ENCODE data around the gene GUCA2A.

Gene GUCA2A

DNA sequence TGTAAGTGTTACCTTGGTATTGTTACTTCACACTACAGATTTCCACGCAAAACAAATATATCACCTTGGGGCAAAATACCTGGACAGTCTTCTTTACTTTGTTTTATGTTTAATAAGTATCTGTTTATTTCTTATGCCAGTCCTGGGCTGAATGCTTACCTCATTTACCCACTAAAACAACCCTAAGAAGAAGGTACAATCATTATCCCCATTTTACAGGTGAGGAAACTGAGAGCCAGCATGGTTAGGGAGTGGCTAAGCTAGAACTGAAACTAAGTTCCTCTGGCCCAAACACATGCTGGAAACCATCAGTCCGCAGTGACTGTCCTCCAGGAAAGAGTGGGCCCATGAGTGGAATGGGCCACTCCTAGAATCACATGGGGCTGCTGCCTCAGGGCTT, 24.4 kb downstream of the GUCA2A start:
- no peak overlapping the region for H3K4me3 ChIP-seq (ENCODE audit: low read length)
- no peak for DNase-seq (ENCODE audit: low read depth, low spot score)

DNA sequence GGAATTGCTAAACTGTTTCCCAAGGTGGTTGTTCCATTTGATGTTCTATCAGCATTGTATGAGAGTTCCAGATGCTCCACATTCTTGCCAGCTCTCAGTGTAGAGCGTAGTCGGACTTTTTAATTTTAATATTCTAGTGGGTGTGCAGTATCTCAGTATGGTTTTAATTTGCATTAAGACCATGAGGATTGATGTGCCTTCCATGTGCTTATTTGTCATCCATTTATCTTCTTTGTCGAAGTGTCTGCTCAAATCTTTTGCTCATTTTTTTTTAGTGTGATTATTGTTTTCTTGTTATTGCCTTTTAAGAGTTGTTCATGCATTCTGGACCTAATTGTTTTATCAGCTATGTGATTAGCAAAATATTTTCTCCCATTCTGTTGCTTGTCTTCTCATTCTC, 25.1 kb downstream of the GUCA2A start:
- no peak overlapping the region for H3K4me3 ChIP-seq (ENCODE audit: low read length)
- no peak for DNase-seq (ENCODE audit: low read depth, low spot score)

DNA sequence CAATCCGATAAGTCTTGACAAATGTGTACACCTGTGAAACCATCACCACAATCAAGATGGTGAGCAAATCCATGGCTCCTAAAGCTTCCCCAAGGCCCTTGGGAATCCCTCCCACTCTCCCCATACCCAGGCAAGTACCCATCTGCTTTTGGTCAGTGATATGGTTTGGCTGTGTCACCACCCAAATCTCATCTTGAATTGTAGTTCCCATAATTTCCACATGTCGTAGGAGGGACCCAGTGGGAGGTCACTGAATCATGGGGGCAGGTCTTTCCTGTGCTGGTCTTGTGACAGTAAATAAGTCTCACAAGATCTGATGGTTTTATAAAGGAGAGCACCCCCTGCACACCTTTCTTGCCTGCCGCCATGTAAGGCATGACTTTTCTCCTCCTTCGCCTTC, 26.0 kb downstream of the GUCA2A start:
- H3K4me3 ChIP-seq (ENCODE audit: low read length), result no peak overlapping the region
- no peak for DNase-seq (ENCODE audit: low read depth, low spot score)

DNA sequence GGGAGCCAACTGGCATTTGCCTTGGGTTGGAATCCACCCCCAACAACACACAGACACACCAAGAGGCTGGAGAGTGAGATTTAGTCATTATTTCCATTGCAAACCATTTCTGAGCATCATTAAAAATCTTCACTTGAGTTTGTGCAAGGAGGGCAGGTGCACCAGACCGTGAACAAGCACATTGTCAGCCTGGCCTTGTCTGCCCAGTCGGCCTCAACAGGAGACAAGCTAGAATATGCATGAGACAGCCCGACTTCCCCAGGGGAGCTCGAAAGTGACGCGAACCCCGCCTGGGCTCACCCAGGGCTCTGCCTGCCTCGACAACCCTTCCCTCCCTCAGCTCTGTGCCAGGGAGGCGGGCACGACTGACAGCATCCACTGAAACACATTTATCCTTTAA, 26.8 kb downstream of the GUCA2A start:
- no peak overlapping the region for H3K4me3 ChIP-seq (ENCODE audit: low read length)
- no peak for DNase-seq (ENCODE audit: low read depth, low spot score)

DNA sequence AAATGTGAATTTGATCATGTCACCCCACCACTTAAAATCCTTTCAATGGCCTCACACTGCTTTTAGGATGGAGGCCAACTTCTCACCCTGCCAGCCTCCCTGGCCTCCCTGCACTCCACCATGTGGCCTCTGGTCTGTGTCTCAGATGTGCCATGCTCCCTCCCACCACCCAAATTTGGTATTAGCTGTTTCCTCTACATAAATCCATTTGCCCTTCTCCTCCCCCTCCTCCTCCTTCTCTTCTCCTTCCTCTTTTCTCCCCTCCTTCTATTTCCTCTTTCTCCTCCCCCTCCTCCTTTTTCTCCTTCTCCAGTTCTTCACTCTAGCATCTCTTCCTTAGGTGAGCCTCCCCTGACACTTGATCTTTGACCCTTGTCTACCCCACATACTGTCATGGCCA, 28.1 kb downstream of the GUCA2A start:
- no peak overlapping the region for H3K4me3 ChIP-seq (ENCODE audit: low read length)
- no peak for DNase-seq (ENCODE audit: low read depth, low spot score)

DNA sequence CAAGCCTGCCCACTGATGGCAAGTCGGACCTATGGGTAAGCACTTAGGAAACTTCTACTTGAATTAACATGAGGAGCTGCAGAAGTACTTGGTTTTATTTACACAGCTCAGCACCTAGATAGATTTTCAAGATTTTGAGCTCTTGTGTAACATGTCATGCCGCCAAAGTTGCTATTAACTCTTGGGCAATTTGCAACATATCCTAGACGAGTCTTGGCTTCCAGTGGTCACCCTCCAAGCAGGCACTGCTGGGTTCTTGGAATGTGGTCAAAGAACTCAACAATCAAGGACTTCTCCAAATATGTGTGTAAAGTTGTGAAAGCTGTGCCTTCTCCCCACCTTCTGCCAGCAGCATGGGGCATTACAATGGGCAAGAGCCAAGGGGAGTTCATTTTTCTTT, 29.1 kb downstream of the GUCA2A start:
- no peak for DNase-seq (ENCODE audit: low read depth, low spot score)

DNA sequence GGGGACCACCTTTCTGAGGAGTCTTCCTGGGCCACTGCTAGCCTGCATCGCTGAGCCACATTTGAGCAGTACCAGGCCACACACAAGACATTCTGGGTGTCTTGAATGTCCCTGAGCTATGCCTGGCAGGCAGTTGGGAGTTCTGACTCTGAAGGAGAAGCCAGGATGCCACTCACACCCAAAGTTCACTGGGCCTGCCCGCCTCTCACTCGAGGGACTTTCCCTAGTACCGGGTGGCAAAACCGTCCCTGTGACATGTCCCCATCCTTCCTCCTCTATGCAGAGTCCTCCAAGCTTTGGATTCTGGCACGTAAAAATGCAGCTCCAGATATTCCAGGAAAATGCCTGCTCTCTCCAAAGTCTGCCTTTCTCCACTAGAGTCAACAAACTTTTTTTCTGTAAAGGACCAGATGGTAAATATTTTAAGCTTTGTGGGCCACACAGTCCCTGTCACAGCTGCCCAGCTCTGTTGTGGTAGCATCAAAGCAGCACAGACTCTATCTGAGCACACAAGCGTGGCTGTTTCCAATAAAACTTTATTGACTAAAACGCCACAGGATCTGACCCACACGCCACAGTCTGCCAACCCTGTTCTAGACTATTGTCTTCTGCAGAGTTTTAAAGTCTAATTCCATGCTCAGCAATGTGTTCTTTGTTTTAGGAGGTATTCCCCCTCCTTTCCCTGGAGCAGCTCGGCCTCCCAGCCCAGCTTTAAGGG, 30.6 kb downstream of the GUCA2A start:
- no peak overlapping the region for H3K4me3 ChIP-seq (ENCODE audit: low read length)
- peak; percentile 14 for DNase-seq (ENCODE audit: low read depth, low spot score)

More for the DNA sequence above, 29.1 kb downstream of the GUCA2A start:
- no peak overlapping the region for H3K4me3 ChIP-seq (ENCODE audit: low read length)

DNA sequence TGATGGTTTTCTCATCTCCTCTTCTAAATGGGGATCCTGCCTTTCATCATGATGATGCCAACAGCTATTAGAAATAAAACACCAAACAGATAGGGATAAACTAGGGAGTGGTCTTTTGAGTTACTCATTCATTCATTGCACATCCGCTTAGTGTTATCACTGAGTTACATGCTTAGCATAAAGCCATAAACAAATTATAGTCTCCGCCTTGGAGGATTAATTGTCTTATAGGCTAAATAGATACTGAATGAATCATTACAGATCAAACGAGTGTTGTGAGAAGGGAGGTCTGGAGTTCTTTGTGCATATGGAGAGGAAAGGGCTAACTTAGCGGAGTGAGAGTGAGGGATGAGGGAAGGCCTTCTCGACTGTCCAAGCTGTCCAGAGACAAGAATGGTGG, 31.2 kb downstream of the GUCA2A start:
- DNase-seq (ENCODE audit: low read depth, low spot score), result no peak

DNA sequence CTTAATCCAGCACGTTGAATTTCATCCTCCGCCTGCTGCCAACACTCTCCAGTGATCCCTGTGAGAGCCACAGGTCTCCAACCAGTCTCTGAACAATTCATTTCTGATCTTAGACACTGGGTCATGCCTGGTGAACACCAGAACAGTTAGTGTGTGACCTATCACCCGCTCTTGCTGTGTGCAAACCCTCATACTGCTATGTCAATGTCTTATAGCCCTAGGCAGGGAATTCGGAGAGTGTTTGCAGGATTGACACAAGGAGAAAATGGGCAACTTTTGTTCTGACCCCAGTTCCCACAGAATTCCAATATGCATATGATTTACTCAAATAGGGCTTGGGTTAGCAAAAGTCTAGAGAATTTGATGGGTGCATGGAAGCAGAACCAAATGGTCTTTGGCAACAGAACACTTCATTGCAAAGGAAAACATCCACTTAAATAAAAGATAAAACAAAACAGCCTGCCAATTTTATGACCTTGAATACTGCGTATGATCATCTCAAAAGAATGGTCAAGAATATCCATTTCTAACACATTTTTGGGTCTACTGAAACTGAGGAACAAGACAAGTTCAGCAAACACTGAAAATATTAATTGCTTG, 34.4 kb downstream of the GUCA2A start:
- DNase-seq (ENCODE audit: low read depth, low spot score), result no peak

More for the DNA sequence above, 31.2 kb downstream of the GUCA2A start:
- H3K4me3 ChIP-seq (ENCODE audit: low read length), result no peak overlapping the region

DNA sequence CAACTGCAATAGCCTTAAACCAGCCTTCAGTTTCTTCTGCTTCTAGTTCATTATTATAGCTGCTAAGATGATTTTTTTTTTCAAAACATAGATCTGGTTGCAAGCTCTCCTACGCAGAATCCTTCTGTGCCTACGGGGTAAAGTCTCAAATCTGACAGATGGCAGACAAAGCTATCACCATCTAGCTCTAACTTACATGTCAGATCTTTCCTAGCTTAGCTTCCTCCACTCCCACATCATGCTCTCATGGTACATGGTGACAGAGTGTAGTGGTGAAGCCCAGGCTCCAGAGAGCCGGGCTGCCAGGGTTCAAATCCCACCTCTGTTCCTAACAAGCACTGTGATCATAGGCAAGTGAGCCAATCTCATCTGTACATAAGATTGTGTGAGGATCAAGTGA, 35.6 kb downstream of the GUCA2A start:
- no peak for DNase-seq (ENCODE audit: low read depth, low spot score)

More for the DNA sequence above, 34.4 kb downstream of the GUCA2A start:
- no peak overlapping the region for H3K4me3 ChIP-seq (ENCODE audit: low read length)

DNA sequence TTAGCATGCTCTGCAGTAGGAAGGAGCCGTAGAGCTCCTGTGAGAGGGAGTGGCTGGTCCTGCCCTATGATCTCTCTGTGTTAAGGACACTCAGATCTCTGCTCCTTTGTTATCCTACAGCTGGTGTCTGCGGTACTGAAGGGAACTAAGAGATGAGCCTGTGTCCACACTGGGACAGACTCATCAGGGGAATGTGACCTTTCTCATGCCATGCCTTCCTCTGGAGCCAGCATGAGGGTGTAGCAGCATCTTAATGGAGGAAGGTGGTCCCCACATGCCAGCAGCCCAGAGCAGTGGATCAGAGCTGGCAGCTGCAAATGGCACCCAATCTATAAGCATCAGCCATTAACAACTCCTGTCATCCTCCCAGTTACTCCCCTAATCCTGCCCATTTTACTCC, 36.0 kb downstream of the GUCA2A start:
- no peak overlapping the region for H3K4me3 ChIP-seq (ENCODE audit: low read length)
- DNase-seq (ENCODE audit: low read depth, low spot score), result no peak

More for the DNA sequence above, 35.6 kb downstream of the GUCA2A start:
- H3K4me3 ChIP-seq (ENCODE audit: low read length), result no peak overlapping the region

DNA sequence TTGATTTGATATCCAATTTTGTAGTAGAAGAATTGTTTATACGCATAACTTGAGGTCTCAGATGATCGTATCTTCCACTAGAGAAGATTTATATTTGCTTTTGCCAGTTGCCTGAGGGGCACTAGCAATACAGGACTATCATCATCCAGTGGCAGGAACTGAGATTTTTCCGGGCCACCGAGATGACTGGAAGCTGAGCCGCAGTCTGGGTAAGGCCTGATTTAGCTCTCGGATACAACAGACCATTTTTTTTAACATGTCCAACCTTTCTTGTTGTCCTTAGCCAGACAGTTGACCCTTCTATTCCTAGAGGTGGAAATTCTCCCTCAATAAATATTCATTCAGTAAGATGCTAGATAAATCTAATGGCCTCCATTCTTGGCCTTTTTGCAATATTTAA, 36.8 kb downstream of the GUCA2A start:
- no peak for DNase-seq (ENCODE audit: low read depth, low spot score)
- H3K4me3 ChIP-seq (ENCODE audit: low read length), result no peak overlapping the region

DNA sequence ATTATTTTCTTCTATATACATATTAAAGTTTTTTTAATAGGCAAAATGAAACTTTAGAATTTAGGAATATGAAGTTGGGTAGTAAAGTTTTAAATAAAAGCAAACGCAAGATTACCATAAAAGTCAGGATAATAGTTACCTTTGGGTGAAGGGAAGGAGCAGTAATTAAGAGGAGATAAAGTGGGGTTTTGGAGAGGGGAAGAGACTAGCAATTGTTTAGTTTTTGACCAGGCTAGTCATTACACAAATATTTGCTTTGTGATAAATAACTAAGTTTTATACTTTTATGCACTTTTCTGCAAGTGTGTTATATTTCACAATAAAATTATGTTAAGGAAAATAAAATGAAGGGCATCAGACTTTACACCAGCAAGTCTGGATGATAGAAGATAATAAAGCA, 39.0 kb downstream of the GUCA2A start:
- H3K4me3 ChIP-seq (ENCODE audit: low read length), result no peak overlapping the region
- DNase-seq (ENCODE audit: low read depth, low spot score), result no peak

DNA sequence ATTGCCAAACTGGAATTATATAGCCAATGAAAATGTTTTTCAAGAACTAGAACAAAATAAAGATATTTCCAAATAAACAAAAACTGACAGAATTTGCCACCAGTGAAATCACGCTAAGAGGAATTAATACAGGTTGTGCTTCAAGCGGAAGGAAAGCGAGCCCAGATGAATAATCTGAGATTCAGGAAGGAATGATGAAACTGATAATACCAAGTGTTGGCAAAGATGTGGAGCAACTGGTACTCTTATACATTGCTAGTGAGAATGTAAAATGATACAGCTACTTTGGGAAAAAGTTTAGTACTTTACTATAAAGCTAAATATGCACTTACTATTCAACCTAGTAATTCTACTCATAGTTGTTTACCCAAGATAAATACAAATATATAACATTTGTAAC, 42.1 kb downstream of the GUCA2A start:
- DNase-seq (ENCODE audit: low read depth, low spot score), result no peak
- no peak overlapping the region for H3K4me3 ChIP-seq (ENCODE audit: low read length)

DNA sequence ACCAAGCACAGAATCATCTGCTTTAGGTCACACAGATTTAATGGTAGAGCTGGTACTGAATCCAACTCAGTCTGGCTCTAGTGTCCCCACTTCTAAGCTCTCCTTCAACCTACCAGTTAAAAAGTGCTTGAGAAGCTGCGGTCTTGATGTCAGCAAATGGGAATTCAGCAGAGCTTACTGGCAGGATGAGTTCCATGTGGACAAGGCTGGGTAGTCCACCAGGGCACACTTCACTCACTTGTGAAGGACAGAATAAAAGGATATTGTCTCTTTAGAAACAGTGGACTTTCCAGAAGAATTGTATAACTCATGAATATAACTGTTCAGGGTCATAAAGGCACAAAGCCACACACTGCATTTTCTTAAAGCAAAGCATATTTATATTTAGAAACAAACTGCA, 46.4 kb downstream of the GUCA2A start:
- no peak for DNase-seq (ENCODE audit: low read depth, low spot score)
- no peak overlapping the region for H3K4me3 ChIP-seq (ENCODE audit: low read length)

DNA sequence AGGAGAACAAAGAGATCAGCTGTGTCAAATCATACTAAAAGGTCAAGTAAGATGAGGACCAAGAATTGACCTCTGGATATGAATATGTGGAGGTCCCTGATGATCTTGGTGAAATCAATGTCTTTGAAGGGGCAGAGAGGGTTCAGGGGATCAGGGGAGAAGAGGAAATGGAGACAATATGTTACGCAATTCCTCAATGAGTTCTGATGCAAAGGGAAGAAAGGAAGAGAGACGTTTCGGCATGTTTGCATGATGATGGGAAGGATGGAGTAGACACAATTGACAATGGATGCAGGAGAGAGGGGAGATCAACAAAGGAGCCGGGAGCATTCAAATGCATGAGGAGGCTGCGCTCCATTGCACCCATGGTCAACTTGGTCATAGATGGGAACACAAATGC, 47.3 kb downstream of the GUCA2A start:
- H3K4me3 ChIP-seq (ENCODE audit: low read length), result no peak overlapping the region
- DNase-seq (ENCODE audit: low read depth, low spot score), result no peak

DNA sequence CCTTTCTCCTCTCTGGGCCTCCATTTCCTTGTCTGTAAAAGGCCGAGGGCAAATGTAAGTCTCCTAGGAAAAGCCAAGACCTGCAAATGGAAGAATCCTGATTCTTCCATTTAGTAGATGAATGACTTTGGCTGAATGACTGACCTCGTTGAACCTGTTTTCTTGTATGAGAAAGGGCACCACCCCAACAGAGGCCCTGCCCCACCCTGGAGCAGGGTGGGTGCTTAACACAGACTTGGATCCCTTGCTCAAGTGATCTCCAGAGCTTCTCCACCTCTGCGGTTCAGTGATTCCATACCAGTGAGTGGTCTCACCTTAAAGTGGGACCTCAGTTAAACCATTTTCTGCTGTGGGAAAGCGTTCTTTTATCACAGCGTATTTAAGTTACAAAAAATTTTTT, 50.3 kb downstream of the GUCA2A start:
- H3K4me3 ChIP-seq (ENCODE audit: low read length), result no peak overlapping the region
- no peak for DNase-seq (ENCODE audit: low read depth, low spot score)

Measured in Jurkat, Clone E6-1 (cell line).